Measurements from ENCODE around the gene HOXC5.

The HOXC5 gene

DNA sequence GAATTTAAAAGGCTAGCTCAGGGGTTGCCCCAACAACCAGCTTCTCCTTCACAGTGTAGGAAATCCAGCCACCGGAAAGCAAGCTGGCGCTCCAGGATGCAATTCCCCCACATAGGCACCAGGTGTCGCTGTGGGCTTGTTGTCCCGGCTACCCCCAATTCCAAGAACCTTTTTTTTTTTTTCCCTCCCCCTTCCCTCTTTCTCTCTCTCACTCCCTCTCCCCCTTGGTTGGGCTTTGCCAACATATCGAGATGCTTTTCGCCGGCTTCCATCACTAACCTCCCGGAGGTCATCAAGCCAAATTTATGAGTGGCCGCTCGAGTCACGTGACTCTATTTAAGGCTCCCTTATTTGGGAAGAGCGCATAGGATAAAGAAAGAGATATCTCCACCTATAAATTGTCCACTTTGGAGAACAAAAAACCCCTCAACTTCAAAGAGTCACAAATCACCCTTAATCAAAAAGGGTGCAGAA, at the start of gene HOXC5:
TSS of gene HOXC5 (plus strand) at position 424 of the 474 bp plus-strand sequence. CDS start 73 bp downstream, outside the sequence.
- peak within 1 kb of the TSS; percentile 34 for H3K4me3 ChIP-seq (replicated peaks; ENCODE audit: low read depth, low read length)
- peak; percentile 41 for DNase-seq (ENCODE audit: extremely low read depth, low read depth)

GRCh38 chr12:53983568-53983949, 49.3 kb upstream of the HOXC5 start:
- no peak for TF ChIP-seq CTCF (IDR thresholded peaks at IDR 0.05; ENCODE audit: low read depth, low read length, missing control alignments)
- no peak for DNase-seq (ENCODE audit: extremely low read depth, low read depth)
- 0 out of 2 replicates have a peak overlapping the region, but pooled peaks have one; percentile 20 for H3K4me3 ChIP-seq (replicated peaks; ENCODE audit: low read depth, low read length)

More for the DNA sequence above, at the start of gene HOXC5:
- TF ChIP-seq CTCF (IDR thresholded peaks at IDR 0.05; ENCODE audit: low read depth, low read length, missing control alignments), result peak; percentile 94

GRCh38 chr12:53983950-53984572, 48.8 kb upstream of the HOXC5 start:
- peak overlapping the region; percentile 20 for H3K4me3 ChIP-seq (replicated peaks; ENCODE audit: low read depth, low read length)
- TF ChIP-seq CTCF (IDR thresholded peaks at IDR 0.05; ENCODE audit: low read depth, low read length, missing control alignments), result no peak
- DNase-seq (ENCODE audit: extremely low read depth, low read depth), result no peak

DNA sequence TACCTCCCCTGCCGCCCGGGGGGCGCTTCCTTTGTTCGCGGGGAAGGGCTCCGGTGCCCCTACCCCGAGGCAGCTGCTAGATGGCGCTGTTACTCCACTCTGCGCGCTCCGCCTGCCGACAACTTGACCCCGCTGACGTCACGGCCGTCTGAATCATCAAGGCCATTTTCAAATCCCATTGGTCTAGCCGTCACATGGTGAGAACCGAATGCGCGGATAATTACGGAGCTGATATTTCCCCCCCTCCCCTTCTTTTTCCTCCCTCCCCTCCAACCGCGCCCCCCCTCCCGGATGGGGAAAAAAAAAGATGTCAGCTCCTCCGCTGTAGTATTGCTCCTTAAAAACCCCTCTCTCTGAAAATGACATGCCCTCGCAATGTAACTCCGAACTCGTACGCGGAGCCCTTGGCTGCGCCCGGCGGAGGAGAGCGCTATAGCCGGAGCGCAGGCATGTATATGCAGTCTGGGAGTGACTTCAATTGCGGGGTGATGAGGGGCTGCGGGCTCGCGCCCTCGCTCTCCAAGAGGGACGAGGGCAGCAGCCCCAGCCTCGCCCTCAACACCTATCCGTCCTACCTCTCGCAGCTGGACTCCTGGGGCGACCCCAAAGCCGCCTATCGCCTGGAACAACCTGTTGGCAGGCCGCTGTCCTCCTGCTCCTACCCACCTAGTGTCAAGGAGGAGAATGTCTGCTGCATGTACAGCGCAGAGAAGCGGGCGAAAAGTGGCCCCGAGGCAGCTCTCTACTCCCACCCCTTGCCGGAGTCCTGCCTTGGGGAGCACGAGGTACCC, 47.8 kb upstream of the HOXC5 start, which contains the start of gene HOXC10:
TSS of gene HOXC10 (plus strand) at position 246 of the 791 bp plus-strand sequence. CDS start at position 360, 114 bp downstream.
- TF ChIP-seq CTCF (IDR thresholded peaks at IDR 0.05; ENCODE audit: low read depth, low read length, missing control alignments), result peak; percentile 74
- peak; percentile 83 for DNase-seq (ENCODE audit: extremely low read depth, low read depth)
- H3K4me3 ChIP-seq (replicated peaks; ENCODE audit: low read depth, low read length), result peak within 1 kb of the TSS; percentile 51

- no peak for DNase-seq (ENCODE audit: extremely low read depth, low read depth)
- H3K4me3 ChIP-seq (replicated peaks; ENCODE audit: low read depth, low read length), result peak overlapping the region; percentile 51
- no peak for TF ChIP-seq CTCF (IDR thresholded peaks at IDR 0.05; ENCODE audit: low read depth, low read length, missing control alignments)
These were observed 47.2 kb upstream of the HOXC5 start for GRCh38 chr12:53985692-53985993.

DNA sequence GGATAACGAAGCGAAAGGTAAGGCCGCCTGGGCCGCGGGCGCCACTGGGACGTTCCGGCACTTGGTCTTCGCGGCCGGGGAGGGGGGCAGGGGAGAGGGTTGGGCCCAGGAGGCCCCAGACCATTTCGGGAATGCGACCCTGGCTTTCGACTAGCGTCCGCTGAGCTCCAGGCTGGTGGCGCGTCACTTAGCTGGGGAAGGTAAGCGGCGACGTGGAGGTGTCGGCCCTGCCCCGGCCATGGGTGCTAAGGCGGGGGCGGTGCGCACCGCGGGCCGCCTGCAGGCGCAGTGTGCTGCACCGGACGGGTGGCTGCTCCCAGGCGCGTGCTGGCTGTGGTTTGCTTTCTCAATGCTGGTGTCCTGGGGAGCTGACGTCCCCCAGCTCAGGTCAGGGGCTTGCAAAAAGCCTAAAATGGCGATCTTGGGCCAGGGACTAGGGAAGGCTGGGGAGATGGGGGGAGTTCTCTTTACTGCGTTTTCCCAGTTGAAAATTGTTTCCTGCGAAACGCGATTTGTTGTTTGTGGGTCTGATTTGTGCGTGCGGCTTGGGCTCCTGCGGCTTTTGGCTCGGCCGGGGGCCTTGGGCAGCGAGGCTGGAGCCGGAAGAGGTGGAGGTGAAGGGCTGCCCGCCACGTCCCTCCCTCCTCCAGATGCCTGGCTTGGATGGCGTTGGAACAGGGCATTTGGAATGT, 46.7 kb upstream of the HOXC5 start:
- peak overlapping the region; percentile 51 for H3K4me3 ChIP-seq (replicated peaks; ENCODE audit: low read depth, low read length)
- DNase-seq (ENCODE audit: extremely low read depth, low read depth), result no peak
- no peak for TF ChIP-seq CTCF (IDR thresholded peaks at IDR 0.05; ENCODE audit: low read depth, low read length, missing control alignments)

Measured in HFF-Myc (cell line).